Activated CD8-positive, alpha-beta memory T cell treated with anti-CD3 and anti-CD28 coated beads for 36 hours (primary cell): ENCODE data around the gene CDRT4. TPM values are rescaled to one million over a fixed set of nuclear protein-coding genes. Genes with fewer than 3 reads are reported as not detected.

ENCODE experiments used
- CTCF ChIA-PET: fragments of 350-600 bp; sonication (Branson Sonifier 250); formaldehyde crosslinking; loops from one replicate; lab custom pipeline; 2021; ENCODE audit warnings: antibody characterized with exemption; lab: Charles Lee
- POLR2A ChIA-PET: fragments of 350-600 bp; sonication (Branson Sonifier 250); formaldehyde crosslinking; loops from one replicate; lab custom pipeline; 2021; ENCODE audit warnings: antibody characterized with exemption; lab: Charles Lee
- total RNA-seq, 2 experiments: library from RNA; stranded (reverse); gene quantifications; one replicate each; pipeline ENCODE4 v1.2.3, GENCODE V29; 2021

Gene CDRT4
- total RNA-seq, 2 experiments from 2014 or later = 2.1 to 2.8 TPM

GRCh38 chr17:15496735-15497670 lies 29.6 kb upstream of the CDRT4 start:
- POLR2A ChIA-PET = no interaction called here
- CTCF ChIA-PET = interaction anchor here (1.3 kb wide), 1 partner anchor 17 kb away, joined by 3 read pairs; no protein-coding TSS in a partner anchor

GRCh38 chr17:15494821-15495220 lies 27.4 kb upstream of the CDRT4 start:
- POLR2A ChIA-PET = no interaction called here
- CTCF ChIA-PET = no interaction called here

DNA sequence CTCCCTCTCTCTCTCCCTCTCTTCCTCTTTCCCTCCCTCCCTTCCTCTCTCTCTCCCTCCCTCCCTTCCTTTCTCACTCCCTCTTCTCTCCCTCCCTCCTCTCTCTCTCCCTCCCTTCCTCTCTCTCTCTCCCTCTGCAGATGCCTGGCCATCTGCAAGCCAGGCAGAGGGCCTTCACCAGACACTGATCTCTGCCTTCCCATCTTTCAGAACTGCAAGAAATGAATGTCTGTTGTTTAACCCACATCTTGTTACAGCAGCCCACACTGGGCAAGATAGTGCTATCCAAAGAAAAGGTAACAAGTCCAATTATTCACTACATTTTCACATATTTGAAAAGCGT lies 26.2 kb upstream of the CDRT4 start:
- ChIA-PET CTCF (no interaction called here), POLR2A (no interaction called here)

DNA sequence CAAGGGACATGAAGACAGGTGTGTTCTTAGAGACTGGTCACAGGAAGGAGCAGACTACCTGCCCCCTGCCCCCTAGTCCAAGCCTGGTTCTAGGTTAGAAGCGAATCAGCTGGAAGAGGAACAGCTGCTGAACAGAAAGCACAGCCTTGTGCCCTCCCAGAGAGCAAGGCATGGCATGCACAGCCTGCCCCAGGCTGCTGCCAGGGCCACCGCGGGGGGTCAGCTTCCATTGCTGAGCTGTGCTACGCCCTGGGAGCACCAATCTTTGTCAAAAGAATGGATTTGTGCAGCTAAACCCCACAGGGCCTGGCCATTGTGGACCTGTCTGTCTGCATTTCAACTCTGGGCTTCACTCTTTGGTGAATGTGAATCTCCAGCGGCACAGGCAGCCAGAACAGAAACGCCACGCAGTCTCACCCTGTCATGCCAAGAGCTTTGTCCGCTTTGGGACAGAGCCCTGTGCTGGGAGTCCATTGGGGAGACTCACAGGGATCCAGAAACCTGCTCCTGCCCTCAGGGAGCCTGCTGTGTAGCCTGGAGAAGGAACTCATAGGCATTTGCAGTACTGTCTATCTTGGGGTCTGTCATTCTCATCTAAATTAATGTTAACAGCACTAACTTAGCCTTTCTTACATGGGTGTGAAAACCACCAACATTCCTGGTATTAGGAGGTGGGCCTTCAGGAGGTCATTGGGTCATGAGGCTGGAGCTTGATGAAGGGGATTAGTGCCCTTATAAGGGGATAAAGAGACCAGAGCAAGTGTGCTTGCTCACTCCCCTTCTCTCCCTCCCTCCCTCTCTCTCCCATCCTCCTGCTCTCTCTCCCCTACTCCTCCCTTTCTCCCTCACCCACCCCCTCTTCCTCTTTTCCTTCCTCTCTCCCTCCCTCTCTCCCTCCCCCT lies 25.6 kb upstream of the CDRT4 start:
- ChIA-PET POLR2A (no interaction called here), CTCF (no interaction called here)

DNA sequence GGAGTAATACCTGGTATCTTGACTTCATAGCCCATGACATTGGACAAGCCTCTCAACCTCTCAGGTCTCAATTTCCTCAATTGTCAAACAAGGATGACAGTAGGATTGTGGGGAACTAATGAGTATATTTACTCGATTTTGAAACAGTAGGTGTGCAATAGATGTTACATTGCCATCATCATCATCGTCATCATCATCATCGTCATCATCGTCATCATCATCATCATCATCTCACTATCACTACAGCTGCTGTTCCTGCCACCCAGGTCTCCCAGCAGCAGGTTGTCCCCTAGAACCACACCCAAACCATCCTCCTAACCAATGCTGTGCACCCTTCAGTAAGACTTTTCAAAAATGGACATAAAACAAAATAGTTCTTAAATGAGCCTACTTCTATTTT lies 24.8 kb upstream of the CDRT4 start:
- POLR2A ChIA-PET = no interaction called here
- CTCF ChIA-PET = no interaction called here

- ChIA-PET CTCF (interaction anchor here (1.3 kb wide), 1 partner anchor 233 kb away, joined by 3 read pairs; no protein-coding TSS in a partner anchor), POLR2A (no interaction called here)
Observed at GRCh38 chr17:15490634-15491261, 23.3 kb upstream of the CDRT4 start.

- ChIA-PET POLR2A (no interaction called here), CTCF (interaction anchor here (1.5 kb wide), 1 partner anchor 14 kb away, joined by 6 read pairs; no protein-coding TSS in a partner anchor)
Observed at GRCh38 chr17:15488557-15488956, 21.1 kb upstream of the CDRT4 start.

DNA sequence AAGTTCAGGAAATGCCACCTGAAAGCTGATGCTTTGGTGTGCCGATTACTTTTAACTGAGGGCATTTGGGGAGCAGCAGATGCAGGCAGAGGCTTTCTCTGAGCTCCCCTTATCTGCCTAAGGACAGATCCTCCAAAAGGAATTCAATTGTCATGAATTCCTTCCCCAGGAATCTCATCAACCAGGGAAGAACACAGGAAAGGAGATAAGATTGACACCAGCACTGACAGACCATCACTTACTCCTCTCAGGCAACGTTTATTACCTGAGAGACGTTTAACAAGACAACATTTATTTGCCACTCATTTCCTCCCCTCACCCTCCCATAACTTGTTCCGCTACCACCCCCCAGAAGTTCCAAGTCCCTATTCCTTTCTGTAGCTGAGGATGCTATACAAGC lies 17.6 kb upstream of the CDRT4 start:
- ChIA-PET CTCF (no interaction called here), POLR2A (no interaction called here)

DNA sequence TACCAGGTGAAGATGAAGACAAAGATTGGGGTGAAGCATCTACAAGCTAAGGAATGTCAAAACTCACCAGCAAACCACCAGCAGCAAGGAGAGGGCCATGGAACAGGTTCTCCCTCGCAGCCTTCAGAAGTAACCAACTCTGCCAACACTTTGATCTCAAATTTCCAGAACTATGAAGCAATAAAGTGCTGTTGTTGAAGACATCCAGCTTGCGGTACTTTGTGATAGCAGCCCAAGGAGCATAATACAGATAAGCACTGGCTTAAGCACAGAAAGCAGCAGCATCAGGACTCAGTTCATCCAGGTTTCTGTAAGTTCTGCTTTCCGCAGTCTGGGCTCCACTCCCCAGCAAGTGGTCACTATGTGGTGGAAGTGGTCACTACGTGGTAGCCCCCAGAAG lies 16.0 kb upstream of the CDRT4 start:
- POLR2A ChIA-PET = no interaction called here
- CTCF ChIA-PET = no interaction called here

- POLR2A ChIA-PET = no interaction called here
Observed at GRCh38 chr17:15482476-15482875, 15.1 kb upstream of the CDRT4 start.

DNA sequence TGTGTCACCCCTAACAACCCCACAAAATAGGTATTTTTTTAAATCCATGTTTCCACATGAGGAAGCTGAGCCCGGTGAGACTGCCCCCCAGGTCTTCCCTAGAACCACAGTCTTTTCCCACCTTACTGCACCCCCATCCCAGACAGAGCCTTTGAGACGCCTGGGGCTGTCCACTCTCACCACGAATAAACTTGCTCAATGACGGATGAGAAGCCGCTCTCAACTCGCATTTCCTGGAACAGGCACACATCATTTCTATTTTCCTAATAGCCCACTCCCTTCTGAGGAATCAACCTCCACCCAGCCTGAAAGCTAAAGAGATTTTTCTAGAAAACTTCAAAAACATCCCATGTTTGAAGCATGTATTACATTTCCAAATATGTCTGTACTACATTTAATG lies 14.1 kb upstream of the CDRT4 start:
- ChIA-PET CTCF (no interaction called here), POLR2A (no interaction called here)

More at GRCh38 chr17:15482476-15482875, 15.1 kb upstream of the CDRT4 start:
- CTCF ChIA-PET = no interaction called here

GRCh38 chr17:15480204-15480603 lies 12.8 kb upstream of the CDRT4 start:
- POLR2A ChIA-PET = no interaction called here

DNA sequence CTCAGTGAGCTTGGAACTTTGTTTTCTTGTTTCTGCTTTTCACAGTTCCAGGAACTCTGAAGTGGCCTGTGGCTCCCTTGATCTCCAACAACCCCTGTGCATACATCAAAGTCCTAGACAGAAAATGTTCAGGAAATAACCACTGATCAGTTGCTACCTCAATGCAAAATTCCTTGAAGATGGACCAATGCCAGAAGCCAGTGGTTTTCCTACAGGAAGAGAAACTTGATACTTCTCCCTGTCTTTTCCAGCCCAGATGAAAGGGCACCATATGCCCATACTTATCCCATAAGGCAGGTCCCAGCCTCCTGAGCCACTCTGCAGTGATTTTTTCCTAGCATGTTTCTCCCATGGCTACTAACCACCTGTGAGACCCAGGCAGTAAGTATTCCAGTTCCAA lies 12.3 kb upstream of the CDRT4 start:
- CTCF ChIA-PET = interaction anchor here (0.9 kb wide), 1 partner anchor 17 kb away, joined by 3 read pairs; no protein-coding TSS in a partner anchor
- POLR2A ChIA-PET = no interaction called here

More at GRCh38 chr17:15480204-15480603, 12.8 kb upstream of the CDRT4 start:
- CTCF ChIA-PET = interaction anchor here (0.9 kb wide), 1 partner anchor 16 kb away, joined by 3 read pairs; no protein-coding TSS in a partner anchor

DNA sequence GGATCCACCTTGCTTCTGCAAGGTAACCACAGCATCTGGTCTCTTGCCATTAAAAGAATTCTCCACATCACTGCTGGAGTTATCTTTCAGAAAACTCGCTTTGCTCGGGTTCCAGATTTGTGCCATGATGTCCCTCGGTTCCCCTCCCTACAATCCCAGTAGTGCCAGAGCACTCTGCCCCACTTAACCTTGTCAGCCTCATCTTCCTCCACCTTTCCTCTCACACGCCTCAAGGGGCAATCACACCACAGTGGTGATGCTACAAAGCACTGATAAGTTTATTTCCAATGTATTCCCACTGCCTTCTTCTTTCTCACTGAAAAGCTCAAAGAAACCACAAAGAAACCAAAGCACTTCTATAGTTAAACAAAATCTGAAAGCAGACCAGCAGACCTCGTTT lies 11.4 kb upstream of the CDRT4 start:
- POLR2A ChIA-PET = no interaction called here
- CTCF ChIA-PET = no interaction called here

- POLR2A ChIA-PET = no interaction called here
- CTCF ChIA-PET = no interaction called here
Observed at GRCh38 chr17:15475631-15476354, 8.4 kb upstream of the CDRT4 start.

DNA sequence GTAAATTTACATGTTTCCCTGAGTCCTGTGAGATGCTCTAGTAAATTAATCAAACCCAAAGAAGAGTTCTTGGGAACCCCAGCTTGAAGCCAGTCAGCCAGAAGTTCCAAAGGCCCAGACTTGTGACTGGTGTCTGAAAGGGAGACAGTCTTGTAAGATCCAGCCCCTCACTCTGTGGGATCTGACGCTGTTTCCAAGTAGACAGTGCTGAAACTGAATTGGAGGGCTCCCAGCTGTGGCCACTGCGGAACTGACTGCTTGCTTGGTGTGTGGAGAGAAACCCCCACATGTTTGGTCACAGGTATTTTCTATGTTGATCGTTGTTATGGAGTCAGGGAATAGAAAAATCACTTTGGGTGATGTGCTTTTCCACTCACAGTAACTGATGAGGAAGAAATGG lies 5.5 kb upstream of the CDRT4 start:
- ChIA-PET POLR2A (no interaction called here), CTCF (no interaction called here)

DNA sequence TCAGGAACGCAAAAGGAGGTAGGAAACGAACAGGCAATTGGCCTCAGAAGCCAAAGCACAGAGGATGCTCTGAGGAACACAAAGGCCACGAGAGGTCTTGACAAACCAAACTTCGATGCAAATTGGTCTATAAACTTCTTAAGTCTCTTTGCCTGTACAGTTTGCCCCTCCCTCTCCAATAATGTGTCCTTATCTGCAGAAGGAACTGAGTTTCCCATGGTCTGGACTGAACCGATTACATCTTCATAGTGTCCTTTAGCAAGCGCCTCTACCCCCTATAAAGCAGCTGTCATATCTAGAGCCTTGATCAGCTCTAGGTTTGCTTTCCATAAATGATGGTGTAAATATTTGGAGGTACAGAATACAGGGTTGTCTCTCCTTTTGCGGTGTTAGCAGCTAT lies 3.1 kb upstream of the CDRT4 start:
- CTCF ChIA-PET = no interaction called here
- POLR2A ChIA-PET = no interaction called here

DNA sequence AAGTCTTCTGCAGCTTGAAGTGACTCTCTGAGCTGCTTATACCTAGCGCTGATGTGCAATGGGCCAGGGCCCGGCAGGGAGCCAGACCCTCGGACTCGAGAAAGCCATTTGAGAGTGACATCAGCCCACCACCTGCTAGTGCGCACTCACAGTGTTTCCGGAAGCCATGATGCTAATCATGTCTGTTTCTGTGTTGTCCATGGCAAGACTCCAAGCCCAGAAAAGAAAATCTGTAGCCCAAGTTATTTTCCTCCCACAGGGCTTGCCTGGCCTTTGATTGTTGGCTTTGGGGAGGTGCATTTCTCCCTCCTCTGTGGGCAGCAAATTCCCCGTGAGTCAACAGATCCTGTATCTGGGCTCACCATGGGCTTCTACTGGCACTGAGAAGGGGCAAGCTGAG lies 1.8 kb upstream of the CDRT4 start:
- ChIA-PET CTCF (no interaction called here), POLR2A (no interaction called here)

DNA sequence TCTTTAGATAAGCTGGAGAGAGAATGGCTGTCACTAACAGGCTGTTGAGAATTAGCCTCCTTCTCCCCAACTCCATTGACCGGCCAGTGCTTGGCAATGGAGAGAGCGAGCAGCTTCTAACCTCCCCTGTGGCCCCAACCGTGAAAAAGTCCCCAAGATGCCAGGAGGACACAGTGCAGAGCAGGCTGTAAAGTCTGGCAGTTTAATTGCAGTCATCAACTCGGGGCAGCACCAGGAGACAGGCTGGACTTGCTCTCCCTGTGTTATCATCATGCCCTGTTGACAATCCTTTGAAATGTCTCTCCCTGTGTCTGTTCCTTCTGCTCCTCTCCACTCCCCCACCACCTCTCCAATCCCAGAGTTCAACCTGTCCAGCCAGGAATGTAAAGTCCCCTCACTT lies 705 bp upstream of the CDRT4 start:
- POLR2A ChIA-PET = no interaction called here

More for the DNA sequence above, 705 bp upstream of the CDRT4 start:
- CTCF ChIA-PET = interaction anchor here (1.3 kb wide), 1 partner anchor 252 kb away, joined by 3 read pairs; no protein-coding TSS in a partner anchor
